ENCODE results near the gene CDH23.
"Not testable (repeated sequence)": the region's sequence is repeated elsewhere in the genome, so short reads cannot be mapped to it uniquely, and the experiment has no call there.

The CDH23 gene

DNA sequence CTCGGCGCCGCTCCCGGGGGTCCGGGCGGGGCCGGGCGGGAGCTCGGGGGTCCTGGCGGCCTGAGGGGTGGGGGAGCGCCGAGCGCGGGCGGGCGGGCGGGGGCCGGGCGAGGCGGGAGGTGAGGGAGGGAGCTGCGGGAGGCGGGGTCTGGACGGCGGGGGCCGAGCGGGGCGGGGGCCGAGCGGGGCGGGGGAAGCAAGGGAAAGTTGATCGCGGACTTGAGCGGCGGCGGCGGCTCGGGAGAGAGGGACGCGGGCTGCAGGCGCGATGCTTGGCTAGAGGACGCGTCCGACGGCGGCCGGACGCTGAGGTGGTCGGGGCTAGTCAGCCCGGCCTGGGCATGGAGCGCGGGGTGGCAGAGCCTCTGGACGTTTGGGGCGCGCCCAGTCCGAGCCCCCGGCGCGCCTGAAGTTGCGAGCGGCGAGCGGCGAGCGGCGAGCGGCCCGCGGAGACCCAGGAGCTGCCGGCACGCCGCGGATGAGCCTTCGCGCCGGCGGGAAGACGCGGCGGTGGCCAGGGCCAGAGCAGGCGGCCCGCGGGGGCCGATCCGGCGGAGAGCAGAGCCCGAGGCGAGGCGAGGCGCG is at the start of gene CDH23:
TSS of gene CDH23 (plus strand) at position 210 of the 585 bp plus-strand sequence. CDS start 42,912 bp downstream, outside the sequence.
- DNase-seq, result no peak

DNA sequence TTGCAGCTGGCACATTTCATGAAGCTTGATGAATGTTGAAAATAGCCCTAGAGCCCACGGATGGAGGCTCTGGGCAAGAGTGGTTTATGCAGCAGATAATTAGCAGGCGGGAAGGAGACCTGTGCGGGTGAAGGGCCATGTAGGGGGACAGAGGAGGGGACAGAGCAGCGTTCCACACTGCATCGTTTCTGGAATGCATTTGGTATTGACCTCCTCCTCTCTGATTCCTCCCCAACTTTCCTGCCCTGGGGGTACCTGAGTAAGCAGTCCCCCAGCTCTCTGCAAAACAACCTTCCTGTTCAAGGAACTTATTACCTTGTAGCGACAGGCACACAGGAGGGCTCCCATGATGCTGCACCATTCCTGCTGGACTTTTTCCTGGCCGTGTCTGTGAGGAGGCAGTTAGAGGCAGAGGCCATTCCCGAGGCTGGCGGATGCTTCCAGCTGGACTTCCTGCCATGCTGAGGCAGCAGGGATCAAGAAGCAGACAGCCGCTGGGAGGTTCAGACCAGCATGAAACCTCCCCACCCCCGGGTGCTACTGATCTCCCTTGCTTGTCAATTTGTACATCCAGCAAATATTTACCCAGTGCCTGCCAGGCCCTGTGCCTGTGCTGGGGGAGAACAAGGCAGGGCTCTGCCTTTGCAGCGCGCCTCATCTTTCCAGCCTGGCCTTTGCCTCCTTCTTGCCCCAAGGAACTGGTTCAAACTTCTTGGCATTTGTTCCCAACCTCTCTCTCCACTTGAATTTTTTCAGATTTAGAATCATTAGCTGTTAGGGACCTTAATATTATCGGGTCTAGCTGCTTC is 48.9 kb upstream of the CDH23 start:
- no peak for DNase-seq

DNA sequence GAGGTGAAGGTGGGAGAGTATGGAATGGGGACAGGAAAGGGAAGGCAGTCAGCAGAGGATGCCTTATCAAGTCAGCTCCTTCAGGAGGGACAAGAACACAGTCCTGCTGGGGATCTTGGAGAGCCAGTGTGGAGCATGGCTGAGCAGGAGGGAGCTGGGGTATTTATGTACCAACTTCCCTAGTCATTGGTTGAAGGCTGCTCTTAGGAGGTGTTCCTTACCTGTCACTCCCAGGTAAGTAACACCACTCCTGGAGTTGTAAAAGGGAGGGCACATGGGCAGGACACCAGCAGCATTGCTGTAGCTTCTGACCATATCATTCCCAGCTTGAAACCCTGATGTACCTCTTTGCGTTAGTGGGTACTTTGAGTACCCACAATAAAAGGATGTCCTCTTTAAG is 47.9 kb upstream of the CDH23 start:
- DNase-seq, result no peak

- DNase-seq, result no peak
Observed at GRCh38 chr10:71349406-71349805, 47.3 kb upstream of the CDH23 start.

GRCh38 chr10:71351087-71351486 is 45.6 kb upstream of the CDH23 start:
- no peak for DNase-seq

DNA sequence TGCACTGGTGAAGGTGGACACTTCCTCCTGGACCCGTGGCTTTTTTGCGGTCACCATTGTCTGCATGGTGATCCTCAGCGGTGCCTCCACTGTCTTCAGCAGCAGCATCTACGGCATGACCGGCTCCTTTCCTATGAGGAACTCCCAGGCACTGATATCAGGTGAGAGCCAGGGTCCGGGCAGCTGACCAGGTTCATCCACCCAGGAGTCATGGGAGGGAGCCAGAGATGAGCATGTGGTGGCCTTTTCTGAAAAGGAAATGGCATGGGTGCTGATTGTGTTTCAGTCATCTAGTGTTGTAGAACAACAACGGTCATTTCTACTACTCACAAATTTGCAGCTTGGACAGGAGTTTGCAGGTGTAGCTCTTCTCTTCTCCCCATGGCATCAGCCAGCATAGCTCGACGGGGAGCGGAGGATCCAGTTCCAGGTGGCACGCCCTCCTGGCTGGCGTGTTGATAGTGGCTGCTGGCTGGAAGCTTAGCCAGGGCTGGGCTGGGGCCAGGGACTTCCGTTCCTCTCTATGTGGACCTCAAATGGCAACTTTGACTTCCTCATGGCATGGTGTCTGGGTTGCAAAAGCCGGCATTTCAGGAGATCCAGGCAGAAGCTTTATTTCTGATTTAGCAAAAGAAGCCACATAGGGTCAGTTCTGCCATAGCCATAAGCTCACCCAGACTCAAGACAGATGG is 44.9 kb upstream of the CDH23 start:
- DNase-seq, result no peak

- DNase-seq, result no peak
Observed at GRCh38 chr10:71353639-71354038, 43.1 kb upstream of the CDH23 start.

GRCh38 chr10:71354776-71355175 is 41.9 kb upstream of the CDH23 start:
- DNase-seq, result no peak

GRCh38 chr10:71355886-71356285 is 40.8 kb upstream of the CDH23 start:
- DNase-seq, result no peak

GRCh38 chr10:71357792-71358265 is 38.9 kb upstream of the CDH23 start:
- DNase-seq, result no peak

- DNase-seq, result no peak
Observed at GRCh38 chr10:71358277-71358676, 38.4 kb upstream of the CDH23 start.

DNA sequence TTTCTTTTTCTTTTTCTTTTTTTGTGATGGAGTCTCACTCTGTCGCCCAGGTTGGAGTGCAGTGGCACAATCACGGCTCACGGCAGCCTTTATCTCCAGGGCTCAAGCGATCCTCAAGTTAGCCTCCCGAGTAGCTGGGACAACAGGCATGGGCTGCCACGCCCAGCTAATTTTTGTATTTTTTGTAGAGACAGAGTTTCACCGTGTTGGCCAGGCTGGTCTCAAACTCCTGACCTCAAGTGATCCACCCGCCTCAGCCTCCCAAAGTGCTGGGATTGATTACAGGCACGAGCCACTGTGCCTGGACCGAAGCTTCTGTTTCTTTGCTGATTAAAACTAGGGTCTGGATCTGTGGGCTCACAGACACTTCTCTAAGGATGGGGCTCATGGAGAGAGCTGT is 37.8 kb upstream of the CDH23 start:
- DNase-seq, result not testable (repeated sequence)

DNA sequence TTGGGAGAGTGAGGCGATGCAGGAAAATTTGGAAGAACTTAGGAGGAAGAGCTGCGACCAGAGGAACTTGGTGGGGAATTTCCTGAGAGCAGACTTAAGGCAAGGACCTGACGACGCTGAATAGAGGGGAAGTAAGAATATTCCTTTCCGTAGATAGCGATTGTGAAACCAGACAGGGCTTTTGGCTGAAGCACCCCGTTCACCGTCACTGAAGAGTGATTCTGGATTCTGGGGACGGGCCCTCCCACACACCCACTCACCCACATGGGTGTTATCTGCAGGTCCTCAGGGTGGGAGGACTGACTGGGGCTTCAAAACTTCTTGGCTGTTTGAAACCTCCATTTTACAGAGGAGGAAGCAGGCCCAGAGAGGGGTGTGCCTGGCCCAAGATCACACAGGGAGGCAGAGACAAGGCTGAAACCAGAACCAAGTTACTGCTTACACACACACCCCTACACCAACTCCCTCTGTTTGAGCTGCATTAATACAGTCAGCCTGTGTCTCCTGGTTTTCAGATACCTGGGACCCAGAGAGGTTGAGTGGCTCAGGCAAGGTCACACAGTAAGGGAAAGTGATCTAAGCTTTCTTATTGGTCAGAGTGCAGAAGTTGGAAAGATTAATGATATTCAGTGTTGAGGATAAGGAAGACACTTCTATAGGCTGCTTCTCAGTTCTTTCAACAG is 37.2 kb upstream of the CDH23 start:
- DNase-seq, result no peak

GRCh38 chr10:71360735-71361134 is 36.0 kb upstream of the CDH23 start:
- DNase-seq, result no peak

DNA sequence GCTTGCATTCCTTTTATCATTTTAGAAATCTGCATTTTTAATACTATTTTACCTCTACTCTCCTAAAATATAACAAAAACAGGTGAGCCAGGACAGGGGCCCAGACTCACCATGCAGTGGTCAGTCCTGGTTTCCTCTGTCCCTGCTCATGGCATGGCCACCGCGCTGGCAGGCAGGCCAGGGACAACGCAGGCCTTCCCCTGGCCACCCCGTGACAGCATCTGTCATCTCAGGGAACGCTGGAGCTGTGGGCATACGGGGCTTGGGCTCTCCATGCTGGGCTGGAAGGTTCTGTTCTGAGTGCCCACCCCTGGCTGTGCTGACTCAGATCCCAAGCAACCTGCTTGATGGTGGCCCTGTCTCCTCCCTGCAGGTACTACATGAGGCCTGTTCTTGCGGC is 35.1 kb upstream of the CDH23 start:
- DNase-seq, result no peak

GRCh38 chr10:71362141-71362540 is 34.6 kb upstream of the CDH23 start:
- DNase-seq, result no peak

DNA sequence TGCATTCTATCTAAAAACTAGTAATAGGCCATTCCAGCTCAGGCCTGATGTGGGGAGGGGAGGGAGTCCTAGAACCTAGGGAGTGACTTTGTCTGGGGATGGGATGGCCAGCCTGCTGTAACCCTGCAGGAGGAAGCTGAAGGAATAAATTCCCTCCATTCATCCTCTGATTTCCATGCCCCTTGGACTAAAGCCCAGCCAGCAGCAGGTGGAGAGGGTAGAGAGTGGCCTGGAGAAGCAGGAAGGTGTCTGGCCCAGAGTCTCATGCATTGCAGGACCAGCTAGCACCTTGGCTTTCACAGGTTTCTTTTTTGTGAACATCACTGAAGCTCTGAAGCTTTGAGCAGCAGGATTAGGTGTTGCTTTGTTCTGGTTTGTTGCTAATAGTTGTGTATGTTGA is 32.8 kb upstream of the CDH23 start:
- no peak for DNase-seq

DNA sequence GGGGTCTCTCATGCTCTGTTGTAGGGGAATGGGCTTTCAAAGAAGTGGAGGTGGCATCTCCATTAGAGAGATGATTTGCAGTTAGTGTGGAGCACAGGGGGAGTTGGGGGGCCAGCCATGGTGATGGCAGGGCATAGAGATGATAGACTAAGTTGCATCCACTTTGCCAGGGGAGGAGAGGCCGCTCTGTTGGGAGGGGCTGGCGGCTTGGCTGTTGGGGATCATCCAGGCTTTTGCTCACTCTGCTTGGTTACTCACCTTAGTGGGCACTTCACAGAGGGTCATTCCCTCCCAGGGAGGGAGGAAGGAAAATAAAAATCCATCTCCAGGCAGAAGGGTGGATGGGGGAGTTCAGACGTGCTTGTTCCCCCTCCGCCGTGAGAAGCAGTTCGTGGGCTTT is 31.4 kb upstream of the CDH23 start:
- DNase-seq, result no peak

DNA sequence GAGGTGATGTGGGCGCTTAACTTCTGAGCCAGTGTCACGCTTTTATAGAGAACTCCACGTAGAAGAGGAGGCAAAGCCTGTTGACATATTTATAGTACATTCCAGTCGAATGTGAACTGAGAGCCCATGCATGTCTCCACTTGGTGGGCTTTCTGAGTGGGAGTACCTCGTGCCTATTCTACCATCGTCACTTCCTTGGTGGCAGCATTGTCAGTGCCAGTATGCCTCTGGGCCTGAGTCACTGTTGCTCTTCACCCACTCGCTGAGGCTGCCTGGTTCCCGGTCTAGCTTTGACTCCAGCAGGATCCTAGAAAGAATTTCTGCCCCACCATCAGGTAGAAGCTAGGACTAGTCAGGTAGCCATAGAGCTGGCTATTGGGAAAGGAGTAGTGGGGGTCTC is 30.0 kb upstream of the CDH23 start:
- no peak for DNase-seq

DNA sequence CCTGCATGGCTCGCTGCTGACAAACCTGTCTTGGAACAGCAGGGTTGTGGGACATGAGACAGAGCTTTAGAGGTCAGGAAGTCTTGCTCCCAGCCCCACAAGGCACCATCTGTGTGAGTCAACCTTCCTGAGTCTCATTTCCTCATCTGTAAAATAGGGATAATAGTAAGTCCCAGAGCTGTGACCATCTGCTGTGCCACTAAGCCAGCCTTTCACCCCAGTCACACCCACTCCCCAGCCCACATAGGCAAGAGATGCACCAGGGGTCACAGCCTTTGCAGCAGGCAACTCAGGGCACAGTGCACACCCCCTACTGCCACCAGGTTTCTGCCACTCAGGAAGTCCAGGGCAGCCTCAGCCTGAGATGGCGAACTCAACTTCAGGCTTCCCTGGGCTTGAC is 29.4 kb upstream of the CDH23 start:
- no peak for DNase-seq

GRCh38 chr10:71368176-71368575 is 28.5 kb upstream of the CDH23 start:
- DNase-seq, result no peak

DNA sequence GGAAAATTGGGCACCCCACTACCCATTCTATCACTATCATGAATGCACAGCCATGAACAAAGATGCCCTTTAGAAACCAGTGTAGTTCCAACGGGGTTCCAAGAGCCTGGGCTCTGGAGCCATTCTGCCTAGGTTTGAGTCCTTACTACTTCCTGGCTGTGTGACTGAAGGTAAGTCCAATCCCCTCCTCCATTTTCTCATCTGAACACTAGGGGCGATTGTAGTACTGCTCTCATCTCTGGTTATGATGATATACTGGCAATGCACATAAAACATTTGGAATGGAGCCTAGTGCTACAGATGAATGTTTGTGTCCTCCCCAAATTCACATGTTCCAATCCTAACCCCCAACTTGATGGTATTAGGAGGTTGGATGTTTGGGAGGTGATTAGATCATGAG is 28.1 kb upstream of the CDH23 start:
- no peak for DNase-seq

- DNase-seq, result no peak
Observed at GRCh38 chr10:71369602-71370001, 27.1 kb upstream of the CDH23 start.
